ENCODE results near the gene SLC30A2.
A peak's percentile ranks its signal among the peaks of the same experiment; 100 is the strongest.

Gene SLC30A2

GRCh38 chr1:25992689-25993171 lies 53.2 kb downstream of the SLC30A2 start:
- Mint-ChIP-seq H3K27ac (ENCODE audit: low read depth) (peak overlapping the region; percentile 32), H3K36me3 (ENCODE audit: insufficient read depth) (peaks cover 12% of the 10 kb centered on the region), H3K27me3 (no peaks in the 10 kb centered on the region), H3K4me3 (no peak overlapping the region), H3K9me3 (no peaks in the 10 kb centered on the region), H3K4me1 (peaks cover 69% of the 10 kb centered on the region)
- no peak for ATAC-seq (replicated peaks; ENCODE audit: extremely low read depth, poor library complexity, severe bottlenecking)
- DNase-seq (ENCODE audit: low spot score in 2 of 2): no peak

GRCh38 chr1:25991937-25992688 lies 53.8 kb downstream of the SLC30A2 start:
- peak overlapping the region; percentile 32 for H3K27ac Mint-ChIP-seq (ENCODE audit: low read depth)
- DNase-seq (ENCODE audit: low spot score in 2 of 2) (no peak), ATAC-seq (replicated peaks; ENCODE audit: extremely low read depth, poor library complexity, severe bottlenecking) (no peak)
- peaks cover 68% of the 10 kb centered on the region for H3K4me1 Mint-ChIP-seq
- peaks cover 16% of the 10 kb centered on the region for H3K36me3 Mint-ChIP-seq (ENCODE audit: insufficient read depth)
- no peak overlapping the region for H3K4me3 Mint-ChIP-seq
- no peaks in the 10 kb centered on the region for H3K9me3 Mint-ChIP-seq
- no peaks in the 10 kb centered on the region for H3K27me3 Mint-ChIP-seq

GRCh38 chr1:25990702-25991395 lies 55.1 kb downstream of the SLC30A2 start:
- Mint-ChIP-seq H3K4me3 (peak overlapping the region; percentile 73), H3K27me3 (no peaks in the 10 kb centered on the region), H3K9me3 (no peaks in the 10 kb centered on the region), H3K4me1 (peaks cover 70% of the 10 kb centered on the region), H3K27ac (ENCODE audit: low read depth) (peak overlapping the region; percentile 85), H3K36me3 (ENCODE audit: insufficient read depth) (peaks cover 22% of the 10 kb centered on the region)
- DNase-seq (ENCODE audit: low spot score in 2 of 2): peak; percentile 25 to 49
- peak; percentile 98 for ATAC-seq (replicated peaks; ENCODE audit: extremely low read depth, poor library complexity, severe bottlenecking)

GRCh38 chr1:25990251-25990650 lies 55.7 kb downstream of the SLC30A2 start:
- no peak for DNase-seq (ENCODE audit: low spot score in 2 of 2)
- Mint-ChIP-seq H3K27ac (ENCODE audit: low read depth) (peak overlapping the region; percentile 85), H3K36me3 (ENCODE audit: insufficient read depth) (peaks cover 27% of the 10 kb centered on the region), H3K4me1 (peaks cover 76% of the 10 kb centered on the region), H3K4me3 (peak overlapping the region; percentile 73), H3K9me3 (no peaks in the 10 kb centered on the region), H3K27me3 (no peaks in the 10 kb centered on the region)
- ATAC-seq (replicated peaks; ENCODE audit: extremely low read depth, poor library complexity, severe bottlenecking): no peak

- Mint-ChIP-seq H3K27me3 (no peaks in the 10 kb centered on the region), H3K36me3 (ENCODE audit: insufficient read depth) (peaks cover 27% of the 10 kb centered on the region), H3K4me3 (peak overlapping the region; percentile 73), H3K27ac (ENCODE audit: low read depth) (peak overlapping the region; percentile 85), H3K4me1 (peaks cover 74% of the 10 kb centered on the region), H3K9me3 (no peaks in the 10 kb centered on the region)
- no peak for ATAC-seq (replicated peaks; ENCODE audit: extremely low read depth, poor library complexity, severe bottlenecking)
- DNase-seq (ENCODE audit: low spot score in 2 of 2): no peak
Observed at GRCh38 chr1:25989440-25990234, 56.3 kb downstream of the SLC30A2 start.

GRCh38 chr1:25987951-25988350 lies 58.0 kb downstream of the SLC30A2 start:
- peaks cover 59% of the 10 kb centered on the region for H3K4me1 Mint-ChIP-seq
- DNase-seq (ENCODE audit: low spot score in 2 of 2) (no peak), ATAC-seq (replicated peaks; ENCODE audit: extremely low read depth, poor library complexity, severe bottlenecking) (no peak)
- H3K27ac Mint-ChIP-seq (ENCODE audit: low read depth): no peak overlapping the region
- no peaks in the 10 kb centered on the region for H3K9me3 Mint-ChIP-seq
- H3K27me3 Mint-ChIP-seq: no peaks in the 10 kb centered on the region
- peak overlapping the region; percentile 73 for H3K4me3 Mint-ChIP-seq
- H3K36me3 Mint-ChIP-seq (ENCODE audit: insufficient read depth): peaks cover 38% of the 10 kb centered on the region
